Mucosa of descending colon (tissue), 3 donors: Measurements from ENCODE around the gene SPECC1L. TPM values are rescaled to one million over a fixed set of nuclear protein-coding genes. Genes with fewer than 3 reads are reported as not detected.

Experiments used
- ATAC-seq: fragments of 200-7000 bp; cut with Tn5 transposase; one replicate; pipeline ENCODE4 v1.9.1; 2020; ENCODE audit warnings: mild to moderate bottlenecking, moderate library complexity
- DNase-seq, 3 donors: peaks; one replicate each; pipeline ENCODE4 v3.0.0-alpha.2; 2020
- H3K36me3 ChIP-seq: fragments of 200-600 bp; one replicate; pipeline ENCODE4 v1.8.0; 2021; ENCODE audit warnings: low read depth, mild to moderate bottlenecking
- H3K4me1 ChIP-seq: fragments of 200-600 bp; one replicate; pipeline ENCODE4 v1.8.0; 2021; ENCODE audit warnings: low read depth, mild to moderate bottlenecking
- H3K4me3 ChIP-seq: fragments of 200-600 bp; one replicate; pipeline ENCODE4 v1.8.0; 2021; ENCODE audit warnings: mild to moderate bottlenecking
- H3K9me3 ChIP-seq: fragments of 200-600 bp; one replicate; pipeline ENCODE4 v1.8.0; 2021; ENCODE audit warnings: mild to moderate bottlenecking
- intact Hi-C, 2 donors: fragments of 100-400 bp; cut with DNase I in 1 of 2; cut with micrococcal nuclease in 1 of 2; formaldehyde crosslinking; loops; one replicate each; pipeline versions ENCODE4 v1.11.0 to v1.11.1; 2022; cut with DNase I, micrococcal nuclease
- total RNA-seq, 3 donors: library from RNA; stranded (reverse); fragmentation: NEBNext Ultra II Directional in 2 of 3; extraction: Animal tissue kit (Norgen Biotek cat#: 25700) in 2 of 3; gene quantifications; one replicate each; pipeline versions ENCODE4 v1.2.1 to v1.2.4, GENCODE V29; 2021 to 2023
- TF ChIP-seq, protein P1 (sequence below): fragments of 200-600 bp; IDR thresholded peaks from one replicate; pipeline ENCODE4 v1.8.0; 2022; ENCODE audit warnings: antibody characterized with exemption, mild to moderate bottlenecking
- donor health status: DM: no; HTN: no; CAD: no; lungs with moderate emphysema.
- donor health status: DM: no; HTN: no; CAD: no.
- donor health status: DM: no; HTN: yes; CAD: no.

The SPECC1L gene
- total RNA-seq, 3 donors from 2014 or later = 78.7 to 116 (median 105) TPM

DNA sequence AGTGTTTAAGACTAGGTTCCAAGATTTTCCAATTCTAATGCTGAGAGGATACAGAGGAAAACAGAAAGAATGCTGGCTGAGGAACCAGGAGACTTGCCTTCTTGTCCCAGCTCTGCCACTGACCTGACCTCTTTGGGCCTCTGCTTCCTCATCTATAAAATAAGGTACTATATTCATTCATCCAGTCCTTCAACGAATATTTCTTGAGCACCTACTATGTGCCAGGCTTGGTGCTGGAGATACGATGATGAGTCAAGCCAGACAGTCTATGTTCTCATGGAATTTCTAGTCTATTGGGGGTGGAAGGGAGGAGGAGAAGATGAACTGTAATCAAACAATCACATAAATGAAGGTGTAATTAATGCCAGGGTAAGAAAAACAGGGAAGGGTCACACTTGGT, 196.7 kb downstream of the SPECC1L start:
- ATAC-seq = no peak
- TF ChIP-seq, protein P1, sequence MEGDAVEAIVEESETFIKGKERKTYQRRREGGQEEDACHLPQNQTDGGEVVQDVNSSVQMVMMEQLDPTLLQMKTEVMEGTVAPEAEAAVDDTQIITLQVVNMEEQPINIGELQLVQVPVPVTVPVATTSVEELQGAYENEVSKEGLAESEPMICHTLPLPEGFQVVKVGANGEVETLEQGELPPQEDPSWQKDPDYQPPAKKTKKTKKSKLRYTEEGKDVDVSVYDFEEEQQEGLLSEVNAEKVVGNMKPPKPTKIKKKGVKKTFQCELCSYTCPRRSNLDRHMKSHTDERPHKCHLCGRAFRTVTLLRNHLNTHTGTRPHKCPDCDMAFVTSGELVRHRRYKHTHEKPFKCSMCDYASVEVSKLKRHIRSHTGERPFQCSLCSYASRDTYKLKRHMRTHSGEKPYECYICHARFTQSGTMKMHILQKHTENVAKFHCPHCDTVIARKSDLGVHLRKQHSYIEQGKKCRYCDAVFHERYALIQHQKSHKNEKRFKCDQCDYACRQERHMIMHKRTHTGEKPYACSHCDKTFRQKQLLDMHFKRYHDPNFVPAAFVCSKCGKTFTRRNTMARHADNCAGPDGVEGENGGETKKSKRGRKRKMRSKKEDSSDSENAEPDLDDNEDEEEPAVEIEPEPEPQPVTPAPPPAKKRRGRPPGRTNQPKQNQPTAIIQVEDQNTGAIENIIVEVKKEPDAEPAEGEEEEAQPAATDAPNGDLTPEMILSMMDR = no peak

More for the DNA sequence above, 196.7 kb downstream of the SPECC1L start:
- intact Hi-C loops = no loop called here
- no peaks in the 10 kb centered on the region for H3K4me1 ChIP-seq
- no peaks in the 10 kb centered on the region for H3K36me3 ChIP-seq
- H3K9me3 ChIP-seq = no peaks in the 10 kb centered on the region
- no peak for DNase-seq
- H3K4me3 ChIP-seq = no peak overlapping the region

Other genes with a start within 250 kb of the SPECC1L start
- gene SUSD2, start 89.3 kb upstream of the SPECC1L start, total RNA-seq = 1 to 10 TPM; 1.3 to 3.9 (median 3.3) TPM
- 10 to 100 TPM in 1 of 3 donors, 1 to 10 TPM in 2; 2.3 to 14.7 (median 6.6) TPM for gene GGT5, start 25.7 kb upstream of the SPECC1L start, total RNA-seq
- 1 to 10 TPM; 2.1 to 4.0 (median 3.6) TPM for gene ADORA2A, start 156.8 kb downstream of the SPECC1L start, total RNA-seq
- gene UPB1, start 224.5 kb downstream of the SPECC1L start, total RNA-seq = under 1 TPM; 0.16 to 0.20 (median 0.19) TPM